Prostate gland (tissue), 2 donors: ENCODE data around the gene SNX13.

ENCODE experiments used
- POLR2A ChIP-seq: fragments of 450-650 bp; IDR thresholded peaks from one replicate; pipeline ENCODE4 v1.6.1; 2016; ENCODE audit warnings: antibody characterized with exemption, mild to moderate bottlenecking
- POLR2AphosphoS5 ChIP-seq: sonication (generic); formaldehyde crosslinking; IDR thresholded peaks from one replicate; pipeline ENCODE4 v1.6.1; 2017; ENCODE audit warnings: antibody characterized with exemption
- TF ChIP-seq, protein P1 (sequence below), 4 experiments: fragments of 200-600 bp in 2 of 4; fragments of 450-650 bp in 2 of 4; sonication (generic) in 2 of 4; IDR thresholded peaks; 1 replicate in 3 of 4; 2 replicates in 1 of 4; pipeline ENCODE4 v1.5.1; 2016 to 2019; ENCODE audit warnings: antibody characterized with exemption in 4 of 4, mild to moderate bottlenecking in 2 of 4, moderate library complexity in 2 of 4

DNA sequence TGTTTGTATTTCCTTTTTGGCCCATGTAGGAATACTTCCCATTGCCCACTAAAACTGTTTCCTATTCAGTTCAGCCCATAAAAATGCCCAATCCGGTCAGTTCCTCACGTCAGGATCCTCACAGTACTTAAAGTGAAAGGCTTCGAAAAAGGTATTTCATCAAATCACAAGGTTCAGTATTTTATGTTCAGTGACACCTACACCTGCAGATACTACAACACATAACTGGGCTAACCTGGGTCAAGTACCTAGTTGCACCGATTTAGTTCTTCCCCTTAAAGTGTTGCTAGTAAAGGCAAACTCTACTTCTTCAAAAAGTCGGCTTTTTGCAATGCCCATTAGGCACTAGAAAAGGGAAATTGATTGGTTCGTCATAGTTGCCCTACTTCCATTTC, 1.1 kb downstream of the SNX13 start:
- no peak for TF ChIP-seq POLR2A
- peak; percentile 10 for TF ChIP-seq POLR2AphosphoS5
- TF ChIP-seq, protein P1, sequence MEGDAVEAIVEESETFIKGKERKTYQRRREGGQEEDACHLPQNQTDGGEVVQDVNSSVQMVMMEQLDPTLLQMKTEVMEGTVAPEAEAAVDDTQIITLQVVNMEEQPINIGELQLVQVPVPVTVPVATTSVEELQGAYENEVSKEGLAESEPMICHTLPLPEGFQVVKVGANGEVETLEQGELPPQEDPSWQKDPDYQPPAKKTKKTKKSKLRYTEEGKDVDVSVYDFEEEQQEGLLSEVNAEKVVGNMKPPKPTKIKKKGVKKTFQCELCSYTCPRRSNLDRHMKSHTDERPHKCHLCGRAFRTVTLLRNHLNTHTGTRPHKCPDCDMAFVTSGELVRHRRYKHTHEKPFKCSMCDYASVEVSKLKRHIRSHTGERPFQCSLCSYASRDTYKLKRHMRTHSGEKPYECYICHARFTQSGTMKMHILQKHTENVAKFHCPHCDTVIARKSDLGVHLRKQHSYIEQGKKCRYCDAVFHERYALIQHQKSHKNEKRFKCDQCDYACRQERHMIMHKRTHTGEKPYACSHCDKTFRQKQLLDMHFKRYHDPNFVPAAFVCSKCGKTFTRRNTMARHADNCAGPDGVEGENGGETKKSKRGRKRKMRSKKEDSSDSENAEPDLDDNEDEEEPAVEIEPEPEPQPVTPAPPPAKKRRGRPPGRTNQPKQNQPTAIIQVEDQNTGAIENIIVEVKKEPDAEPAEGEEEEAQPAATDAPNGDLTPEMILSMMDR (IDR thresholded peaks at IDR 0.05): no peak
